Ovary (tissue), 9 donors: ENCODE measurements around the gene PLIN4. TPM values are rescaled to one million over a fixed set of nuclear protein-coding genes. Genes with fewer than 3 reads are reported as not detected.

ENCODE experiments used
- DNase-seq, 5 donors: peaks; one replicate each; pipeline ENCODE4 v3.0.0-alpha.2; 2019 to 2020
- H3K27ac ChIP-seq, 2 donors: fragments of 200-600 bp; one replicate each; pipeline versions ENCODE4 v1.5.1 to v1.8.0; 2019 to 2022
- H3K27me3 ChIP-seq: fragments of 200-600 bp; one replicate; pipeline ENCODE4 v1.8.0; 2022
- H3K36me3 ChIP-seq: fragments of 200-600 bp; sonication (generic); one replicate; pipeline ENCODE4 v1.5.1; 2019
- H3K4me1 ChIP-seq: one replicate; pipeline ENCODE4 v1.8.1; 2013; ENCODE audit warnings: mild to moderate bottlenecking, moderate library complexity; ENCODE audit not compliant: insufficient read depth
- H3K4me3 ChIP-seq: fragments of 200-600 bp; sonication (generic); one replicate; pipeline ENCODE4 v1.5.1; 2017
- H3K9me3 ChIP-seq, 2 donors: fragments of 200-600 bp in 1 of 2; sonication (generic) in 1 of 2; one replicate each; pipeline versions ENCODE4 v1.5.1 to v1.8.1; 2013 to 2019; ENCODE audit warnings: mild to moderate bottlenecking in 1 of 2, moderate library complexity in 1 of 2
- CTCF ChIP-seq, 3 donors: fragments of 450-650 bp in 2 of 3; fragments of 200-600 bp in 1 of 3; IDR thresholded peaks; one replicate each; pipeline versions ENCODE4 v1.5.1 to v1.8.0; 2016 to 2022; ENCODE audit warnings: antibody characterized with exemption in 3 of 3, mild to moderate bottlenecking in 1 of 3
- EP300 ChIP-seq: sonication (generic); formaldehyde crosslinking; IDR thresholded peaks from one replicate; pipeline ENCODE4 v1.6.1; 2017; ENCODE audit warnings: antibody characterized with exemption
- POLR2A ChIP-seq: fragments of 450-650 bp; IDR thresholded peaks from one replicate; pipeline ENCODE4 v1.6.1; 2017; ENCODE audit warnings: antibody characterized with exemption, mild to moderate bottlenecking, moderate library complexity
- WGBS, 3 donors: extraction: QIAGEN DNeasy Blood & Tissue Kit in 1 of 3; methylation state at CpG; one replicate each; pipeline versions ENCODE4 v1.1.5 to v1.1.7; 2013 to 2017; 5-methylcytosine and 5-hydroxymethylcytosine counted together
- intact Hi-C, 4 donors: fragments of 100-400 bp; cut with DNase I; formaldehyde crosslinking; loops; one replicate each; pipeline versions ENCODE4 v1.11.0 to v1.15.1; 2022 to 2023
- polyA plus RNA-seq, 2 donors: library from polyadenylated mRNA; stranded (reverse); fragments of 200-250 nt in 1 of 2; fragments of 350-450 nt in 1 of 2; fragmentation: Illumina TruSeq in 1 of 2; extraction: RNeasy Lipid Tissue Mini Kit (QIAGEN cat#74804) in 1 of 2; gene quantifications; one replicate each; pipeline ENCODE4 v1.2.3, GENCODE V29; 2013 to 2014
- total RNA-seq, 7 donors: library from RNA; depleted of rRNA in 2 of 7; stranded (reverse); fragments of >200 nt in 2 of 7; fragmentation: NEBNext Ultra II Directional in 3 of 7; extraction: Animal tissue kit (Norgen Biotek cat#: 25700) in 3 of 7; gene quantifications; one replicate each; pipeline versions ENCODE4 v1.1.0 to v1.2.4, GENCODE V29; 2016 to 2023
- donor health status: DM: no; HTN: no; CAD: no; lungs with moderate emphysema.
- donor health status: DM: no; HTN: no; CAD: no.
- donor health status: Bipolar disorder and iron deficiency.
- donor health status: DM: yes; HTN: yes; CAD: no.
- donor health status: DM: no; HTN: no; CAD: no.
- donor health status: DM: yes; HTN: yes; CAD: no.

Gene PLIN4
- total and polyA plus RNA-seq, 9 donors: 1.6 to 55.1 (median 21.7) TPM

- no peaks in the 10 kb centered on the region for H3K9me3 ChIP-seq
- no peaks in the 10 kb centered on the region for H3K36me3 ChIP-seq
- intact Hi-C loops: no loop called here
- no peak for DNase-seq
- WGBS, 3 donors: 89 to 92% (median 92%) methylated on average over 12 of the region's 12 CpGs
- H3K27me3 ChIP-seq: no peaks in the 10 kb centered on the region
- no peak overlapping the region for H3K4me3 ChIP-seq
- TF ChIP-seq CTCF (IDR thresholded peaks at IDR 0.05) (no peak), EP300 (no peak)
- H3K4me1 ChIP-seq: no peaks in the 10 kb centered on the region
- H3K27ac ChIP-seq: no peak overlapping the region
Observed at GRCh38 chr19:4495471-4495870, 22.8 kb downstream of the PLIN4 start.

DNA sequence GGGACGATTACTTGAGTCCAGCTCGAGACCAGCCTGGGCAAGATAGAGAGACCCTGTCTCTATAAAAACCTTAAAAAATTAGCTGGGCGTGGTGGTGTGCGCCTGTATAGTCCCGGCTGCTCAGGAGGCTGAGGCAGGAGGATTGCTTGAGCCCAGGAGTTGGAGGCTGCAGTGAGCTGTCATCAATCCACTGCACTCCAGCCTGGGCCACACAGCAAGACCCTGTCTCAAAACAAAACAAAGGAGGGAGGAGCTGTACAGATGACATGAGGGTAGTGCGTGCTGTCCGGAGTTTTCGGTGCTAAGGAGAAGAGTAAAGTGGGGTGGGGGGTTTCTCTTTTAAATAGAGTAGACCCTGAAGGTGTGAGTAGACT, 23.6 kb downstream of the PLIN4 start:
- intact Hi-C loops: no loop called here
- Histone ChIP-seq H3K4me3 (no peak overlapping the region), H3K36me3 (no peaks in the 10 kb centered on the region), H3K9me3 (no peaks in the 10 kb centered on the region), H3K27ac (no peak overlapping the region), H3K27me3 (no peaks in the 10 kb centered on the region), H3K4me1 (no peaks in the 10 kb centered on the region)
- TF ChIP-seq CTCF (IDR thresholded peaks at IDR 0.05) (no peak), EP300 (no peak), POLR2A (no peak)
- 91 to 95% (median 91%) methylated on average over 8 of the region's 8 CpGs for WGBS, 3 donors
- DNase-seq: no peak

DNA sequence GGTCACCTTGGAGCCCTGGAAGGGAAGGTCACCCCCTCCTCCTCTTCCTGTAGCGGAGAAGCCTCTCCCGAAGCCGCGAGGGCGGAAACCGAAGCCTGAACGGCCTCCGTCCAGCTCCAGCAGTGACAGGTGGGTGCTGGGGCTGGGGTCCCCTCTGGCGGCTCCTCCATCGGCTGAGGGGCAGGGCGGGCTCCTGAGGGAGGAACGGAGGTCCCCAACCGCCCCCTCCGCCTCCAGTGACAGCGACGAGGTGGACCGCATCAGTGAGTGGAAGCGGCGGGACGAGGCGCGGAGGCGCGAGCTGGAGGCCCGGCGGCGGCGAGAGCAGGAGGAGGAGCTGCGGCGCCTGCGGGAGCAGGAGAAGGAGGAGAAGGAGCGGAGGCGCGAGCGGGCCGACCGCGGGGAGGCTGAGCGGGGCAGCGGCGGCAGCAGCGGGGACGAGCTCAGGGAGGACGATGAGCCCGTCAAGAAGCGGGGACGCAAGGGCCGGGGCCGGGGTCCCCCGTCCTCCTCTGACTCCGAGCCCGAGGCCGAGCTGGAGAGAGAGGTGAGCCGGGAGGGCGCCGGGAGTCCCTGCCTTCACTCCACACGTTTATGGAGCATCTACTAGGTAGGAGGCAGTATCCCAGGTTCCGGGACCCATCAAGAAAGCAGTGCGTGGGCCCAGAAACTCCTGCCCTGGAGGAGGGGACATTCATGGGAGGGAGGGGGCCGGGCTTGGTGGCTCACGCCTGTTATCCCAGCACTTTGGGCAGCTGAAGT, 24.2 kb downstream of the PLIN4 start:
- Histone ChIP-seq H3K9me3 (no peaks in the 10 kb centered on the region), H3K4me1 (no peaks in the 10 kb centered on the region), H3K4me3 (no peak overlapping the region), H3K27ac (no peak overlapping the region), H3K36me3 (no peaks in the 10 kb centered on the region), H3K27me3 (no peaks in the 10 kb centered on the region)
- 93 to 94% (median 93%) methylated on average over 60 to 61 of the region's 61 CpGs for WGBS, 3 donors
- intact Hi-C loops: no loop called here
- TF ChIP-seq POLR2A: no peak
- TF ChIP-seq CTCF (IDR thresholded peaks at IDR 0.05): no peak
- no peak for TF ChIP-seq EP300
- no peak for DNase-seq

DNA sequence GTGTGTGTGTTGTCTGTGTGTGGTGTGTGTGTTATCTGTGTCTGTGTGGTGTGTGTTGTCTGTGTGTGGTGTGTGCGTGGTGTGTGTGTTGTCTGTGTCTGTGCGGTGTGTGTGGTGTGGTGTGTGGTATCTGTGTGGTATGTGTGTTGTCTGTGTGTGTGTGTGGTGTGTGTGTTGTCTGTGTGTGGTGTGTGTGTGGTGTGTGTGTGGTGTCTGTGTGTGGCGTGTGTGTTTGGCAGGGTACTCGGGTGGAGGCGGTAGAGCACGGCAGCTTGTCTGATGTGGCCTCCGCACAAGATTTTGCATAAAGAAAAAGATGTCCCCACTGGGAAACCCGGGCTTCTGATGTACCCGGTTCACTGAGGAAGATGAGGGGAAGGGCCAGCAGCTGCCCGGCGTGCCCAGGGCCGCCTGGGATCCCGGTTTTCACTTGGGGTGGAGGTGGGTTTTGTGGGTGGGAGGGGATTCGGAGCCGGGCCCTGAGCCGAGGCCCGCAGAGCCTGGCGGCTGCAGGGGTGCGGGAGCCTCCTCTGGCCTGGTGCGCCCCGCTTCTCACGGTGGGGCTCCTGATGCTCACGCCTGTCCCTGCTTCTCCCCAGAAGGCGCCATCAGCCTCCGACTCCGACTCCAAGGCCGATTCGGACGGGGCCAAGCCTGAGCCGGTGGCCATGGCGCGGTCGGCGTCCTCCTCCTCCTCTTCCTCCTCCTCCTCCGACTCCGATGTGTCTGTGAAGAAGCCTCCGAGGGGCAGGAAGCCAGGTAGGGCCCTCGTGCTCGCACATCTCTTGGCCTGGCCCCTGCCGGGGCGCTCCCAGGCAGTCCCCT, 25.0 kb downstream of the PLIN4 start:
- no peak for DNase-seq
- intact Hi-C loops: no loop called here

More for the DNA sequence above, 25.0 kb downstream of the PLIN4 start:
- H3K9me3 ChIP-seq: no peaks in the 10 kb centered on the region
- no peaks in the 10 kb centered on the region for H3K4me1 ChIP-seq
- H3K36me3 ChIP-seq: no peaks in the 10 kb centered on the region
- TF ChIP-seq CTCF (IDR thresholded peaks at IDR 0.05) (no peak), EP300 (no peak), POLR2A (no peak)
- no peak overlapping the region for H3K27ac ChIP-seq
- WGBS, 3 donors: 91 to 93% (median 92%) methylated on average over 40 to 41 of the region's 41 CpGs
- H3K27me3 ChIP-seq: no peaks in the 10 kb centered on the region
- no peak overlapping the region for H3K4me3 ChIP-seq
